ENCODE data around the gene TBL1XR1. TPM values are rescaled to one million over a fixed set of nuclear protein-coding genes. Genes with fewer than 3 reads are reported as not detected.

The TBL1XR1 gene
- total and polyA plus RNA-seq, 2 donors (not counting 3 experiments of a cell fraction or from before 2014, with no cell fraction given), result 26.9 to 146 TPM

- BruUV-seq (replicated peaks), result no TSS peak
- dilution Hi-C loops (cut with MboI; ENCODE audit: extremely low pct_ligation_motif_present, low sequenced_read_pairs), result no loop called here
- Histone ChIP-seq H3K9me1 (replicated peaks; ENCODE audit: control insufficient read depth, extremely low read depth, insufficient read depth, low read length) (no peaks in the 10 kb centered on the region), H4K20me1 (replicated peaks; ENCODE audit: control insufficient read depth, extremely low read depth, insufficient read depth, low read length) (peaks cover 2% of the 10 kb centered on the region), H3K4me3 (replicated peaks in 1 of 3; ENCODE audit: insufficient read depth in 1 of 3, low read depth in 1 of 3, low read length in 3 of 3) (no peak overlapping the region), H3K27me3 (ENCODE audit: control insufficient read depth in 2 of 2, insufficient read depth in 2 of 2, low read length in 2 of 2) (no peaks in the 10 kb centered on the region), H2AFZ (ENCODE audit: low read depth, low read length) (no peak overlapping the region), H3K4me2 (ENCODE audit: insufficient read depth, low read length) (no peak overlapping the region), H3K4me1 (ENCODE audit: control insufficient read depth, extremely low read depth, insufficient read depth, low read length) (peaks cover 13% of the 10 kb centered on the region), H3K9ac (replicated peaks; ENCODE audit: extremely low read depth, insufficient read depth, low read length) (no peak overlapping the region), H3K36me3 (ENCODE audit: control insufficient read depth in 2 of 2, extremely low read depth in 1 of 2, insufficient read depth in 2 of 2, low read length in 2 of 2) (no peaks in the 10 kb centered on the region), H3K9me3 (replicated peaks; ENCODE audit: control insufficient read depth, insufficient read depth, low read length) (no peaks in the 10 kb centered on the region), H3K27ac (ENCODE audit: insufficient read depth, low read depth, low read length) (no peak overlapping the region), H3K79me2 (ENCODE audit: control insufficient read depth, insufficient read depth, low read length) (peaks cover 59% of the 10 kb centered on the region)
- FAIRE-seq, result no peak
- ChIA-PET CTCF (no interaction called here), POLR2A (no interaction called here)
- no peak for DNase-seq (ENCODE audit: low read depth, low spot score)
- TF ChIP-seq FOS (IDR thresholded peaks at IDR 0.05; ENCODE audit: borderline replicate concordance, insufficient read depth, low read length) (no peak), MYC (IDR thresholded peaks at IDR 0.05; ENCODE audit: low read depth, low read length) (no peak), EZH2 (IDR thresholded peaks at IDR 0.05; ENCODE audit: borderline replicate concordance, low read depth, low read length, severe bottlenecking) (no peak), JUN (IDR thresholded peaks at IDR 0.05; ENCODE audit: borderline replicate concordance, insufficient read depth, insufficient read length, low read depth) (no peak), MAX (IDR thresholded peaks at IDR 0.05; ENCODE audit: insufficient read depth, insufficient read length) (no peak), POLR2AphosphoS5 (IDR thresholded peaks at IDR 0.05; ENCODE audit: insufficient read depth, low read depth, low read length) (no peak), POLR2A (IDR thresholded peaks at IDR 0.05; ENCODE audit: low read depth, low read length) (no peak)
- TF ChIP-seq, protein P1, sequence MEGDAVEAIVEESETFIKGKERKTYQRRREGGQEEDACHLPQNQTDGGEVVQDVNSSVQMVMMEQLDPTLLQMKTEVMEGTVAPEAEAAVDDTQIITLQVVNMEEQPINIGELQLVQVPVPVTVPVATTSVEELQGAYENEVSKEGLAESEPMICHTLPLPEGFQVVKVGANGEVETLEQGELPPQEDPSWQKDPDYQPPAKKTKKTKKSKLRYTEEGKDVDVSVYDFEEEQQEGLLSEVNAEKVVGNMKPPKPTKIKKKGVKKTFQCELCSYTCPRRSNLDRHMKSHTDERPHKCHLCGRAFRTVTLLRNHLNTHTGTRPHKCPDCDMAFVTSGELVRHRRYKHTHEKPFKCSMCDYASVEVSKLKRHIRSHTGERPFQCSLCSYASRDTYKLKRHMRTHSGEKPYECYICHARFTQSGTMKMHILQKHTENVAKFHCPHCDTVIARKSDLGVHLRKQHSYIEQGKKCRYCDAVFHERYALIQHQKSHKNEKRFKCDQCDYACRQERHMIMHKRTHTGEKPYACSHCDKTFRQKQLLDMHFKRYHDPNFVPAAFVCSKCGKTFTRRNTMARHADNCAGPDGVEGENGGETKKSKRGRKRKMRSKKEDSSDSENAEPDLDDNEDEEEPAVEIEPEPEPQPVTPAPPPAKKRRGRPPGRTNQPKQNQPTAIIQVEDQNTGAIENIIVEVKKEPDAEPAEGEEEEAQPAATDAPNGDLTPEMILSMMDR (IDR thresholded peaks at IDR 0.05; ENCODE audit: extremely low read depth in 1 of 2, insufficient read depth in 1 of 2, low read depth in 1 of 2, low read length in 2 of 2), result no peak
- intact Hi-C loops (cut with micrococcal nuclease), result loop anchor here (10.0 kb wide), 2 partner anchors 566 to 1116 kb away; no protein-coding TSS in a partner anchor
Measured at GRCh38 chr3:177058648-177059047, 138.6 kb downstream of the TBL1XR1 start.

All from endothelial cell of umbilical vein (primary cell).